Measurements from ENCODE around the gene PALM. TPM values are rescaled to one million over a fixed set of nuclear protein-coding genes. Genes with fewer than 3 reads are reported as not detected.
"Not testable (repeated sequence)": the region's sequence is repeated elsewhere in the genome, so short reads cannot be mapped to it uniquely, and the experiment has no call there.

Gene PALM
- total RNA-seq, 1 donor from 2014 or later = under 0.01 TPM

DNA sequence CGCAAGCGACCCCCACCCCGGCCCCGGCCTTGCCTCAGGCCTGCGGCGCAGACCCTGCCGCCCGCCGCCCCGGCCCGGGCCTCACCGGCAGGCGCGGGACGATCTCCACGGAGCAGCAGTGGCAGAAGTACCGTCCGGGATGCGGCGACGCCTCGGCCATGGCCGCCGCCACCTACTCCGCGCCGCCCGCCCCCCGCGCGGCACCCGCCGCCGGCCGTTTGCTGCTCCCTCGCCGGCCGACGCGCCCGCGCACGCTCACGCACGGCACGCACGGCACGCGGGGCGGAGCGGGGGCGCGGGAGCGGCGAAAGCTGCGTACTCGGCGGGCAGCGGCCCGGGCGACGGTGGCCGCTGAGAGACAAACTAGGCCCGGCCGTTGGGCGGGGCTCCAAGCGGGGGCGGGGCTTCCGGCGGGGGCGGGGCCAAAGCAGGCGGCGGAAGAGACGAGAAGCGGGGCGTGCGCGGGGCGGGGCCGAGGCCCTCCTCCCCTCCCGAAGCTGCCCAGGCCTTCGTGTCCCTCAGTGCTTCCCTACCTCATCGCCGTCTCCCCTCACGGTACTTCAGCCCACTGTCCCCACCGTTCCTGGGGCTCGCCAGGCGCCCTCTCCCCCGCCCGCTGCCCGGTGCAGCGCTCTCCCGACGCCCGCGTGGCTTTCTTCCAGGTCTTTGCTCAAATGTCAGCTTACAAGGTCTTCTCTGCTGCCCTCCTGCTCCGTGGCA lies 45.6 kb upstream of the PALM start, which contains the start of gene RNF126:
RNF126 (minus strand) TSS at position 253 of the 720 bp plus-strand sequence; CDS start at position 160, 93 bp downstream.
- Histone ChIP-seq H3K36me3 (ENCODE audit: control insufficient read depth, insufficient read depth, low read length) (peaks cover 8% of the 10 kb centered on the region), H3K4me3 (ENCODE audit: low read depth, low read length) (peak within 1 kb of the TSS; percentile 93), H3K27me3 (ENCODE audit: control insufficient read depth, insufficient read depth, low read length) (no peaks in the 10 kb centered on the region)
- FAIRE-seq (no peak), DNase-seq (ENCODE audit: low read depth) (peak; percentile 54)
- TF ChIP-seq, protein P1, sequence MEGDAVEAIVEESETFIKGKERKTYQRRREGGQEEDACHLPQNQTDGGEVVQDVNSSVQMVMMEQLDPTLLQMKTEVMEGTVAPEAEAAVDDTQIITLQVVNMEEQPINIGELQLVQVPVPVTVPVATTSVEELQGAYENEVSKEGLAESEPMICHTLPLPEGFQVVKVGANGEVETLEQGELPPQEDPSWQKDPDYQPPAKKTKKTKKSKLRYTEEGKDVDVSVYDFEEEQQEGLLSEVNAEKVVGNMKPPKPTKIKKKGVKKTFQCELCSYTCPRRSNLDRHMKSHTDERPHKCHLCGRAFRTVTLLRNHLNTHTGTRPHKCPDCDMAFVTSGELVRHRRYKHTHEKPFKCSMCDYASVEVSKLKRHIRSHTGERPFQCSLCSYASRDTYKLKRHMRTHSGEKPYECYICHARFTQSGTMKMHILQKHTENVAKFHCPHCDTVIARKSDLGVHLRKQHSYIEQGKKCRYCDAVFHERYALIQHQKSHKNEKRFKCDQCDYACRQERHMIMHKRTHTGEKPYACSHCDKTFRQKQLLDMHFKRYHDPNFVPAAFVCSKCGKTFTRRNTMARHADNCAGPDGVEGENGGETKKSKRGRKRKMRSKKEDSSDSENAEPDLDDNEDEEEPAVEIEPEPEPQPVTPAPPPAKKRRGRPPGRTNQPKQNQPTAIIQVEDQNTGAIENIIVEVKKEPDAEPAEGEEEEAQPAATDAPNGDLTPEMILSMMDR (IDR thresholded peaks at IDR 0.05; ENCODE audit: insufficient read depth, low read length, severe bottlenecking) = no peak

DNA sequence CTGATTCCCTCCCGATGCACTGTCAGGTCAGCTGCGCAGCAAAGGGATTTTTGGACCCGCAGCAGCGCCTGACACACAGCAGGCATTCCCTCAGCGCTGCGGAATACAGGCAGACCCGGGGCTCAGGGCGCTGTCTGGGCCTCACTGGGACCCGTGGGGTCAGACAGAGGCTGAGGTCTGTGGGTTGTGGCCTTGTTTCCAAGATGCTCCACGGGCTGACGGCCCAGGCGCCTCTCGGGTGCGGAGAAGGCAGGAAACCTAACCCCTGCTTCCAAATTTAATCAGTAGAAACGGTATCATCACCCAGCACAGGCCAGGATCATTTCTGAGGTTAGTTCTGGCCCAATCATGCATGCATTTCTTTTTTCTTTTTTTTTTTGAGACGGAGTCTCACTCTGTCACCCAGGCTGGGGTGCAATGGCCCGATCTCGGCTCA lies 45.0 kb upstream of the PALM start:
- no peak for FAIRE-seq
- H3K4me3 ChIP-seq (ENCODE audit: low read depth, low read length) = peak overlapping the region; percentile 50
- H3K27me3 ChIP-seq (ENCODE audit: control insufficient read depth, insufficient read depth, low read length) = no peaks in the 10 kb centered on the region
- DNase-seq (ENCODE audit: low read depth) = no peak
- TF ChIP-seq, protein P1 (IDR thresholded peaks at IDR 0.05; ENCODE audit: insufficient read depth, low read length, severe bottlenecking) = no peak
- H3K36me3 ChIP-seq (ENCODE audit: control insufficient read depth, insufficient read depth, low read length) = peaks cover 3% of the 10 kb centered on the region

DNA sequence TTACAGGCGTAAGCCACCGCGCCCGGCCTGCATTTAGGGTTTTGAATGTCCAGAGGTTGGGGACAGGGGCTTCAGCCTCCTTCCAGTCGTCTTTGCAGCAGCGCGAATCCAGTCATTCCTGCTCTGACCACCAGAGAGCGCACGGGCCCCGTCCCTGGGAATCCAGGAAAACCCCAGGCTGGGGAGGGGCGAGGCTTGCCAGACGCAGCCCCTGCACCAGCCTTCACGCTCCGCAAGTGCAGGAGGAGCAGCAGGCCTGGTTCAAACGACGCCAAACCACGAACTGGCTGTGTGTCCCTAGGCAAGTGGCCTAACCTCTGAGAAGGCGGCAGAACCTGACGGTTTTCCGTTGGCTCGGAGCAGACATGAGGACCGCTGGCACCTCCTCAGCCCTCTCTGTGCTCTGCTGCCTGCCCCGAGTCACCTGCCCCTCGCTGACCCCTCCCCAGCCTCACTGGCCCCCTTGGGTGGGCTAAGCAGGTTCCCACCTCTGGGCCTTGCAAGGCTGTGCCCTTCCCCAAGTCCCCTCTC lies 43.8 kb upstream of the PALM start:
- TF ChIP-seq, protein P1 (IDR thresholded peaks at IDR 0.05; ENCODE audit: insufficient read depth, low read length, severe bottlenecking) = peak; percentile 95
- Histone ChIP-seq H3K36me3 (ENCODE audit: control insufficient read depth, insufficient read depth, low read length) (peaks cover 2% of the 10 kb centered on the region), H3K4me3 (ENCODE audit: low read depth, low read length) (no peak overlapping the region), H3K27me3 (ENCODE audit: control insufficient read depth, insufficient read depth, low read length) (no peaks in the 10 kb centered on the region)
- FAIRE-seq (no peak), DNase-seq (ENCODE audit: low read depth) (peak; percentile 41)

DNA sequence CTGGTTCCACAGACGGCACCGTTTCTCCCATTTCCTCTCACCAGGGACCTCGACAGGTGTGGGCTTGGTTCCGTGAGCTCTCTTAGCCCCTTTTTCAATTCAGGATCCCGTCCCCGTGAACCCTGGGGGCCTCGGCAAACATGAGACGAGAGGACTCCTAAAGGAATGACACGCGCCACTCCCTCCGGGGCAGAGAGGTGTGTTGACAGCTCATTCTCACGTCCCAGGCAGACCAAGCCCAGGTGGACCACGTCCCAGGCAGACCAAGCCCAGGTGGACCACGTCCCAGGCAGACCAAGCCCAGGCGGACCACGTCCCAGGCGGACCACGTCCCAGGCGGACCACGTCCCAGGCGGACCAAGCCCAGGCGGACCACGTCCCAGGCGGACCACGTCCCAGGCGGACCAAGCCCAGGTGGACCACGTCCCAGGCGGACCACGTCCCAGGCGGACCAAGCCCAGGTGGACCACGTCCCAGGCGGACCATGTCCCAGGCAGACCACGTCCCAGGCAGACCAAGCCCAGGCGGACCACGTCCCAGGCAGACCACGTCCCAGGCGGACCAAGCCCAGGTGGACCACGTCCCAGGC lies 41.7 kb upstream of the PALM start:
- H3K4me3 ChIP-seq (ENCODE audit: low read depth, low read length); H3K27me3 ChIP-seq (ENCODE audit: control insufficient read depth, insufficient read depth, low read length); H3K36me3 ChIP-seq (ENCODE audit: control insufficient read depth, insufficient read depth, low read length); FAIRE-seq; DNase-seq (ENCODE audit: low read depth): not testable (repeated sequence)

DNA sequence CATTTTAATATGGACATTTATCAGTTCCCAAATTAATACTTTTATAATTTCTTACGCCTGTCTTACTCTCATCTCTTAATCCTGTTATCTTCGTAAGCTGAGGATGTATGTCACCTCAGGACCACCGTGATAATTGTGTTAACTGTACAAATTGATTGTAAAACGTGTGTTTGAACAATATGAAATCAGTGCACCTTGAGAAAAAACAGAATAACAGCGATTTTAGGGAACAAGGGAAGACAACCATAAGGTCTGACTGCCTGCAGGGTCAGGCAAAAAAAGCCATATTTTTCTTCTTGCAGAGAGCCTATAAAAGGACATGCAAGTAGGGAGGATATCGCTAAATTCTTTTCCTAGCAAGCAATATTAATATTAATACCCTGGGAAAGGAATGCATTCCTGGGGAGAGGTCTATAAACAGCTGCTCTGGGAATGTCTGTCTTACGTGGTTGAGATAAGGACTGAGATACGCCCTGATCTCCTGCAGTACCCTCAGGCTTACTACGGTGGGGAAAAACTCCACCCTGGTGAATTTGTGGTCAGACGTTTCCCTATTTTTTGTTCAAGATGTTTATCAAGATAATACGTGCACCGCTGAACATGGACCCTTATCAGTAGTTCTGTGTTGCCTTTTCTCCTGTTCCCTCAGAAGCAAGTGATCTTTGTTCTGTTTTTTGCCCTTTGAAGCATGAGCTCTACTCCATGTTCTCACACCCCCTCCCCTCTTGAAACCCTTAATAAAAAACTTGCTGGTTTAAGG lies 39.9 kb upstream of the PALM start:
- FAIRE-seq; H3K27me3 ChIP-seq (ENCODE audit: control insufficient read depth, insufficient read depth, low read length); H3K4me3 ChIP-seq (ENCODE audit: low read depth, low read length); H3K36me3 ChIP-seq (ENCODE audit: control insufficient read depth, insufficient read depth, low read length); DNase-seq (ENCODE audit: low read depth): not testable (repeated sequence)

DNA sequence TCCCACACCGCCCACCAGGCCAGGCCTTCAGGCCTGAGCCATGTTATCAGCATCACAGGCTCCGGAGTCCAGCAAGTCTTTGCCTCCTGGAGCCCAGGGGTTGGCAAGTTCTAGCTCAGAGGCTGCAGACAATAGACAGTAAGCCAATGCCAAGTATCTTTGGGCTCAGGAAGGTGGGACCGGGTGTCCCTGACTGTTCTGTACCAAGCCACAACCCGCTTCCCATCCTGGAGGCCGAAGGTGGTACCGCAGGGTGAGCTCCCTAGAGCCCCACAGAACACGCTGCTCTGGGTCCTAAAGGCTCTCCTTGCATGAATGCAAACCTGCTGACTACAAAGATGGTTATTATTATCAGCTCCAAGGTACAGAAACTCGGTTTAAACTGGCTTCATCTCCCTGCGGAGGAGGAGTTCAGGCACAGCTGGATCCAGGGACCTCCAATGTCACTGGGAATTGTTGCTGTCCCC lies 38.1 kb upstream of the PALM start:
- Histone ChIP-seq H3K4me3 (ENCODE audit: low read depth, low read length) (no peak overlapping the region), H3K27me3 (ENCODE audit: control insufficient read depth, insufficient read depth, low read length) (no peaks in the 10 kb centered on the region), H3K36me3 (ENCODE audit: control insufficient read depth, insufficient read depth, low read length) (no peaks in the 10 kb centered on the region)
- TF ChIP-seq, protein P1 (IDR thresholded peaks at IDR 0.05; ENCODE audit: insufficient read depth, low read length, severe bottlenecking) = no peak
- FAIRE-seq (no peak), DNase-seq (ENCODE audit: low read depth) (no peak)
